Tibial nerve (tissue), 4 donors: ENCODE results near the gene ERICH3.

Source experiments
- EP300 ChIP-seq, 2 donors: sonication (generic); formaldehyde crosslinking; IDR thresholded peaks; one replicate each; pipeline ENCODE4 v1.6.1; 2017; ENCODE audit warnings: antibody characterized with exemption in 2 of 2, mild to moderate bottlenecking in 1 of 2
- POLR2A ChIP-seq, 2 donors: fragments of 450-650 bp; IDR thresholded peaks; one replicate each; pipeline ENCODE4 v1.6.1; 2017; ENCODE audit warnings: antibody characterized with exemption in 2 of 2, mild to moderate bottlenecking in 2 of 2, moderate library complexity in 2 of 2
- TF ChIP-seq, protein P1 (sequence below), 5 experiments: fragments of 200-600 bp in 3 of 5; fragments of 450-650 bp in 2 of 5; sonication (generic) in 3 of 5; IDR thresholded peaks; one replicate each; pipeline ENCODE4 v1.5.1; 2016 to 2019; ENCODE audit warnings: antibody characterized with exemption in 5 of 5, mild to moderate bottlenecking in 3 of 5, moderate library complexity in 2 of 5

DNA sequence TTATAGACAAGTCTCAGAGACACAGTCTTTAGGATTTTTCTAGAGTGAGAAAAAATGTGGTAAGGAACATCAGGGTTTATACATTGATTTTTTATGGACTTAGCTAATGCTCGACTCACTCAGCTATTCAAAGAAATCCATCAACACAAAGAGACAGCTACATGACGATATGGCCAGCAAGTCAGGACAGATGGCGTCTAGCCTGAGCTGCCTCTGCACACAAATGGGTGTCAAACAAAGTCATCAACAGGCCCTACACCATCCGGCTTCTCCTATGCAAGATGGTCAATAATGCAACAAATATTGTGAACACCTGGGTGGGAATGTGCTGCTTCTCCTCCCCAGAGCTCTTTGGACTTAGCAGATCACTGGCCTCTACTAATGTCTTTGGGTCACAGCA lies 13.3 kb upstream of the ERICH3 start:
- TF ChIP-seq POLR2A (IDR thresholded peaks at IDR 0.05) (no peak), EP300 (IDR thresholded peaks at IDR 0.05) (no peak)
- TF ChIP-seq, protein P1, sequence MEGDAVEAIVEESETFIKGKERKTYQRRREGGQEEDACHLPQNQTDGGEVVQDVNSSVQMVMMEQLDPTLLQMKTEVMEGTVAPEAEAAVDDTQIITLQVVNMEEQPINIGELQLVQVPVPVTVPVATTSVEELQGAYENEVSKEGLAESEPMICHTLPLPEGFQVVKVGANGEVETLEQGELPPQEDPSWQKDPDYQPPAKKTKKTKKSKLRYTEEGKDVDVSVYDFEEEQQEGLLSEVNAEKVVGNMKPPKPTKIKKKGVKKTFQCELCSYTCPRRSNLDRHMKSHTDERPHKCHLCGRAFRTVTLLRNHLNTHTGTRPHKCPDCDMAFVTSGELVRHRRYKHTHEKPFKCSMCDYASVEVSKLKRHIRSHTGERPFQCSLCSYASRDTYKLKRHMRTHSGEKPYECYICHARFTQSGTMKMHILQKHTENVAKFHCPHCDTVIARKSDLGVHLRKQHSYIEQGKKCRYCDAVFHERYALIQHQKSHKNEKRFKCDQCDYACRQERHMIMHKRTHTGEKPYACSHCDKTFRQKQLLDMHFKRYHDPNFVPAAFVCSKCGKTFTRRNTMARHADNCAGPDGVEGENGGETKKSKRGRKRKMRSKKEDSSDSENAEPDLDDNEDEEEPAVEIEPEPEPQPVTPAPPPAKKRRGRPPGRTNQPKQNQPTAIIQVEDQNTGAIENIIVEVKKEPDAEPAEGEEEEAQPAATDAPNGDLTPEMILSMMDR (IDR thresholded peaks at IDR 0.05), result no peak
